Measurements from ENCODE around the gene EFCAB7.
A peak's percentile ranks its signal among the peaks of the same experiment; 100 is the strongest.

Gene EFCAB7, protein sequence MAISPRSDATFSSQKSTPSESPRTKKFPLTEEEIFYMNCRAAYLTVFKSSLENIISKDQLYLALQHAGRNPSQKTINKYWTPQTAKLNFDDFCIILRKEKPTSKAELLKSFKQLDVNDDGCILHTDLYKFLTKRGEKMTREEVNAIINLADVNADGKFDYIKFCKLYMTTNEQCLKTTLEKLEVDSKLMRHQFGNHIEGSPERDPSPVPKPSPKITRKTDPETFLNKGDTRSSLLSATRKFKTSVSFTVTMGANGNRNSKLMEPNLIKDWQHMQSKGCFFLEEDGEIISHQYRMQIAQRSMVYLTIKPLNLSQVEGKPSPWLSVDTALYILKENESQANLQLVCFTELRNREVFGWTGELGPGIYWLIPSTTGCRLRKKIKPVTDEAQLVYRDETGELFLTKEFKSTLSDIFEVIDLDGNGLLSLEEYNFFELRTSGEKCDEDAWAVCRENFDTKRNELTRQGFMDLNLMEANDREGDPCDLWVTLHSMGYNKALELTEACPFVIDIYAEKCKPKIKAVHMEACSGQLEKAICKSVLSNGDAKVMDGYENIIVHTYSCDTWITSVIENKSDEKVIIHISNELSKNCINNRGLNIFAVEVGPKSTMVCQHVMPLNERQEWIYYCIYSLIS

DNA sequence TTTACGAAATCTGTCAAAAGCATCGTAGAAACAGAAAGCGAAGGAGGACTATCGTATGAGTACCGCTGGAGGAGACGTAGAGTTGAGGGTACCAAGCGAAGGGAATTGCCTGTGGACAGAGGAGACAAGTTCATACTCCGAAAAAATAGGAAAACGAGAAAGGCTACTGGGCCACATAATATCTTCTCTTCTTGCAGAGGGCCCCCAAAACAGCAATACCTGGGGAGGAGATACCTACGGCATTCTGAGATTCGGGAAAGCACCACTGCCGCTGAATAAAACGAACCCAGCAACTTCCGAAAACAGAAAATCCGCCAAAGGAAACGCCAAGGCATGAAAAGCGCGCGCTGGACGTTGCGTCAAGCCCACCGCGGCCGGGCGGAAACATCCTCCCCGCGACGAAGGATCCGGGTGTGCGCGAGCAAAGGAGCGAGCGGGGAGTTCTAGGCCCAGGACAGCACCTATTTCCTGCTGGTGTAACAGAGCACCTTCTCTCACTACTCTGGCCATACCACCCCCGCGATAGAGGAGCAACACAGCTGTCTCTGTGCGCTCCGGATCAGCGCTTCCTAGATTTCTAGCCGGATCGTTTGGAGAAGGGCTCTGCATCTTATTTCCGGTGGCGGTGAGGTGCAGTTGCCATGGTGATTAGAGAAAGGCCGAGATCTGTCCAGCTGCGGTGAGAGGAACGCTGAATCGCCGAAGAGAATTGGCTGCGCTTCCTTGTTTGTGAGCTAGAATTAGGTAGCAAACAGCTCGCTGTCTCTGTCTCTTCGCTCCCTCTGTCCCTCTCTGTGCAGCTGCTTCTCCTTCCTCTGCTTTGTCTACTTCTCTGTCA lies at the start of gene EFCAB7, which contains the start of gene ITGB3BP:
EFCAB7 (plus strand) TSS at position 635 of the 838 bp plus-strand sequence. CDS start 2,048 bp downstream, outside the sequence.
ITGB3BP (minus strand) TSS at position 335 of the 838 bp plus-strand sequence; CDS start at position 243, 92 bp downstream.
- DNase-seq (ENCODE audit: low read depth in 2 of 2): peak; percentile 52 to 65

DNA sequence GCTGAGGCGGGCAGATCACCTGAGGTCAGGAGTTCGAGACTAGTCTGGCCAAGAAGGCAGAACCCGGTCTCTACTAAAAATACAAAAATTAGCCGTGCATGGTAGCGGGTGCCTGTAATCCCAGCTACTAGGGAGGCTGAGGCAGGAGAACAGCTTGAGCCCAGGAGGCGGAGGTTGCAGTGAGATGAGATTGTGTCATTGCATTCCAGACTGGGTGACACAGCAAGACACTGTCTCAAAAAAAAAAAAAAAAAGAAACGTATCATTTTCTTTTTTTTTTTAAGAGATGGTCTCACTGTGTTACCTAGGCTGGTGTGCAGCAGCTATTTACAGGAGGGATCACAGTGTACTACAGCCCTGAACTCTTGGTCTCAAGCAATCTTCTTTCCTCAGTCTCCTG lies 47.6 kb upstream of the EFCAB7 start:
- no peak for DNase-seq (ENCODE audit: low read depth in 2 of 2)

DNA sequence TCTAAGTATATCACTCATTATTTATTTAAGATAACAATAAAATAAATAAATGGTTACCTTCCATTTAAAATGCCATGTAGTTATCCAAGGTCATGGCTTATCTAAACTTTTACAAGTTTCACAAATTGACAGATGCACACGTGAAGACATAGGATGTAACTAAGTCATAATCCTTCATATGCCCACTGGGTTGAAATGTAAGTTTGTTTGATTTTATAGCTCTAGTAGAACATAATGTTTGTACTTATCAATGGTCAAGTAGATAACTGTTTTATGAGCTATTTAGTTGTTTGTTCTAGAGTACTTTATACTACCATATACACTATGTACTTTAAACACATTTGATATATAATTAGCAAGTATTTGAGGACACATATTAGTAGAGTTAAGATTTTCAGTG lies 43.3 kb upstream of the EFCAB7 start:
- no peak for DNase-seq (ENCODE audit: low read depth in 2 of 2)

DNA sequence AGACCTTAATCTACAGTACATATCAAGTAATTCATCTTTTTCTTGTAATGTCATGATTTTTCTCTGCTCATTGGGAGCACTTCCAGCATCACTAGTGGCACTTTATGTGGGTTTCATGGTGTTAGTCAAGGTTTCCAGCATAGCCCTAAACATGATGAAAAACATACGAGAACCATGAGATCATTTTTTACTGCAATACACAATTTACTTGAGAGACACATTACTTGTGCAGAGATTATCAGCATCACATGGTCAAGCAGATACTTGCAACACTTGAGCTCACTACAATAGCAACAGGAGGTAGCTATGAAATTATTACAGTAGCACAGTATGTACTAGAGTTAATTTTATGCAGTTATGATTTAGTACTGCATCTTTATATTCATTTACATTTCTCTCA lies 36.7 kb upstream of the EFCAB7 start:
- DNase-seq (ENCODE audit: low read depth in 2 of 2): no peak

DNA sequence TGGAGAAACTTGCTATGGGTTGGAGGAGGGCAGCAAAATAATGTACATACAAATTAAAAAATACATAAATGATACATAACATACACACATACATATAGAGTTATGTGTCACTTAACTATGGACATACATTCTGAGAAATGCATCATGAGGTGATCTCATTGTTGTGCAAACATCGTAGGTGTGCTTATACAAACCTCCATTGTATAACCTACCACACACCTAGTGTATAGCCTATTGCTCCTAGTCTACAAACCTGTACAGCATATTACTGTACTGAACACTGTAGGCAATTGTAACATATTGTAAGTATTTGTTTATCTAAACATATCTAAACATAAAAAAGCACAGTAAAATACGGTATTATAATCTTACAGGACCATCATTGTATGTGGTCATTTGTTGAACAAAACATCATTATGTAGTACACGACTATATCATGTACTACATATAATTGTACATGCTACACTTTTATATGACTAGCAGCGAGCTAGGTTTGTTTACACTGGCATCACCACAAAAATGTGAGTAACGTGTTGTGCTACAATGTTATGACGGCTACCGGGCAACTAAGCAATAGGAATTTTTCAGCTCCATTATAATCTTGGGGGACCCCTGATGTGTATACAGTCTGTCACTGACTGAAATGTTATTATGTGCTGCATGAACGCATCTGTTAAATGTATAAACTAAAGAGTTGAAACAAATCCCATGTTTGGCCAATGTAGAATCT lies 35.8 kb upstream of the EFCAB7 start:
- DNase-seq (ENCODE audit: low read depth in 2 of 2): no peak

DNA sequence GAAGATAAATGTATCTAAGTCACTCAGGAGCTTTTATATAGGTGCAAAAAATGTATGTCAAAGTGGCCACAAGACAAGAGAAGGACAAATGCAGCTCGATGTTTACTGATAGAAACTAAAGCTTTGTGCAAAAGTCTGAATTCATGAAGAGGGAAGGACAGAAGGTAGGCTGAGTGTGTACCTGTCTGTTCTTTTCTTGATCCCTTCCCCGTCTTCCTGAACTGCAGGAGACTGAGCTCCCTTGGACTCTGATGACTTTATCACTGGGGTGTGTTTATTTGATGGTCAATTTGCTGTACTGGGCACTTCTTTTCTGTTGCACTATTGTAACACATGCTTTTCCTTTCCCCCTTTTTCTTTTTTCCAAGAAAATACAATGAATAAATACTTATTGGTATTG lies 25.7 kb upstream of the EFCAB7 start:
- no peak for DNase-seq (ENCODE audit: low read depth in 2 of 2)

DNA sequence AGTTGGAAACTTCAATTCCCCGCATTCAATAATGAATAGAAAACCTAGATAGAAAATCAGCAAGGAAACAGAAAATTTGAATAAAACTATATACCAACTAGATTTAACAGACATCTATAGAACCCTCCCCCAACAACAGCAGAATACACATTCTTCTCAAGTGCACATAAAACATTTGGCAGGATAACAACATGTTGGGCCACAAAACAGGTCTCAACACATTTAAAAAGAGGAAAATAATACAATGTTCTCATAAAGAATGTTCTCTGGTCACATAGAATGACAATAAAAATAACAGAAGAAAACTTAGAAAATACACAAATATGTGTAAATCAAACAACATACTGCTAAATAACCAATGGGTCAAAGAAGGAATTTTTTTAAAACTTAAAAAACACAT lies 25.2 kb upstream of the EFCAB7 start:
- DNase-seq (ENCODE audit: low read depth in 2 of 2): no peak

DNA sequence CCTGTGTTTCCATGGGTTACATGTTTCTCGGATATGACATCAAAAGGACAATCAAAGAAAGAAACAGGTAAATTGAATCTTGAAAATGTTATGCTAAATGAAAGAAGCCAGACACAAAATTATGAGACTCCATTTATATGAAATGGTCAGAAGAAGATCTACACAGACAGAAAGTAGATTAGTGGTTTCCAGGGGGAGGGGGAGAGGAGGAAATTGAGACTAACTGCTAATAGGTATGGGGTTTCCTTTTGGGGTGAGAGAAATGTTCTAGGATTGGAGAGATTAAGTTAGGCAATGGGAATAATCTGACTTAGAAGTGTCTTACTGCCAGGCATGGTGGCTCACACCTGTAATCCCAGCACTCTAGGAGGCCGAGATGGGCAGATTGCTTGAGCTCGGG lies 22.1 kb upstream of the EFCAB7 start:
- no peak for DNase-seq (ENCODE audit: low read depth in 2 of 2)

DNA sequence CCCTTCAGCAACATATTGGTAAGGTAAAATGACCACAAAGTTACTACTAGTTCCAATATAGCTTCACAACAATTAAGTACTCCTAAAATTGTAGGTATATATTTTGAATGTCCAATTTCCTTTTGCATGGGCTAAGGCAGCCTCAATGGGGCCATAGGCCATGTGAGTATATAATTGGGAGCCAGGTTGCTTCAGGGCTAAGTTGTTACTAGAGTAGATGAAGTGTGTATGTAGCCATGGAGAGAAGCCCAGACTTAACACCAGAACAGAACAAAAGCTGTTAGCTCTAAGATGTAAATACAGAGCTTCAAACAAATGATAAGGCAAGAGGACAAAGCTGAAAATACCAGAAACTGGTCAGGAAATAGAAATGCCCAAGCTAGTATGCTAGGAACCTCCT lies 16.5 kb upstream of the EFCAB7 start:
- no peak for DNase-seq (ENCODE audit: low read depth in 2 of 2)

DNA sequence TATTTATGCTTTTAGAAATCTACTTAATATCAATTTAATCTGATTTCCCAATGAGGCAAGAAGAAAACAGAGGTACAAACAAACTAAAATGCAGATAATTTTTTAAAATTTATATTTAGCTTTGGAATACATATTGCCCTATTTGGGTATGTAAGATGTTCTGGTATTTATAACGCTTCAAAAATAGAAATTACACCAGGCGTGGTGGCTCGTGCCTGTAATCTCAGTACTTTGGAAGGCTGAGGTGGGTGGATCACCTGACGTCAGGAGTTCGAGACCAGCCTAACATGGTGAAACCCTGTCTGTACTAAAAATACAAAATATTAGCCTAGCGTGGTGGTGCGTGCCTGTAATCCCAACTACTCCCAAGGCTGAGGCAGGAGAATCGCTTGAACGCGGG lies 13.6 kb upstream of the EFCAB7 start:
- no peak for DNase-seq (ENCODE audit: low read depth in 2 of 2)

DNA sequence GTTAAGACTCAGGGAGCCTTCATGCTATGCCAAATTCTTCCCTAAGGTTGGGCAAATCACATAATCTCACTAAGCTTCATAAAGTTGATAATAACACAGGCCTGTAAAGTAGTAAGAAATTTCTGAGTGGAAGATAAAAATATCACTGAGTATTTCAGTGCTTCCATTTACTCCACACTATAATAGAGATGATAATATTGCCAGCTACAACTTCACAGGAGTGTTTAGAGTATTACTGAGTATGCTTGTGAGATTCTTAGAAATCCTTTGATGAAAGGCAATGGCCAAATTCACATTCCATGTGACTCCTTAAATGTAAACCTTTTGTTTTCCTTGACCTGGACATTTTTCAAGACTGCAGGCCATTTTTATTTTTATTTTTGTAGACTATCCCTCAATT lies 10.7 kb upstream of the EFCAB7 start:
- DNase-seq (ENCODE audit: low read depth in 2 of 2): no peak

DNA sequence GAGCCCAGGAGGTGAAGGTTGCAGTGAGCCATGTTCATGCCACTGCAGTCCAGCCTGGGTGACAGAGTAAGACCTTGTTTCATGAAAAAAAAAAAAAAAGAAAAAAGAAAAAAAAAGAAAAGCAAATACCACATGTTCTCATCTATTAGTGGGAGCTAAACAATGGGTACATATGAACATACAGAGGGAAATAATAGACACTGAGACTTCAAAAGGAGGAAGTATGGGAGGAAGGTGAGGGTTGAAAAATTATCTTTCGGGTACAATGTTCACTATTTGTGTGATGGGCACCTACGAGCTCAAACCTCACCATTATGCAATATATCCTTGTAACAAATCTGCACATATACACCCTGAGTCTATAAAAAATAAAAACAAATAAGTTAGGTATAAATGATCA lies 6.7 kb upstream of the EFCAB7 start:
- DNase-seq (ENCODE audit: low read depth in 2 of 2): no peak

DNA sequence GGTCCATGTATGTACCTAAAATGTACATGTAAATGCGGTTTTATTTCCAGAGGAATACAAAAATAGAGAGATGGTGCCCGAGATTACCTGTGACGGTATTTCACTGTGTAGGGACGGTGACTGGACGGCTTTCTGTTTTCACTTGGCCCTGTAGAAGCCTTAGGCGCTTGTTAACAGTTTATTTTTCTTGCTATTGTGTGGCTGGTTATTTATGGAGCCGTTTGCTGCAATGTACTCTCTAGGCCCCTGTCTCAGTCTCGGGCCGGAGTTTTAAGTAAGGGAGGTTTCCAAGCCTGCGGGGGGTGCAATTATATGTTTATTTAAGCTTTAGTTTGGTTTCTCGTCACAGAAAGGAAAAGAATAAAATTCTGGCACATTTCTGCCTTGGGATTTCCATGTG lies 413 bp downstream of the EFCAB7 start:
- DNase-seq (ENCODE audit: low read depth in 2 of 2): no peak

DNA sequence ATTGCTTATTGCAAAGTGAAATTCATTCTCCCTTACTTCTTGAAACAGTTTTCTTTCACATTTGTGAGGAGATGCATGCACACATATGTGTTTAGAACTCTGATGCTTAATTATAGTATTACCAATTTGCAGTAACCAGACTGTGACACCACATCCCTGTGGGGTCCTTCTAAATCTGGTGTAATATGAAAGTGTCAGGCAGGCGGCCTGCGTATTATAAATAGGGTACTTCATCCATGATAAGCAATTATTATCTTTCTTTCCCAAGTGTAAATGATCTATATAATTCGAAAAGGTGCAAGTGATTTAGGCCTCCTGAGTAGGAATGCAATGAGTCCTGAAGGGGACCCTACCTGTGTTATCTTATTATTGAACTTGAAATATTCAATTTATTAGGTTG lies 876 bp downstream of the EFCAB7 start:
- no peak for DNase-seq (ENCODE audit: low read depth in 2 of 2)

DNA sequence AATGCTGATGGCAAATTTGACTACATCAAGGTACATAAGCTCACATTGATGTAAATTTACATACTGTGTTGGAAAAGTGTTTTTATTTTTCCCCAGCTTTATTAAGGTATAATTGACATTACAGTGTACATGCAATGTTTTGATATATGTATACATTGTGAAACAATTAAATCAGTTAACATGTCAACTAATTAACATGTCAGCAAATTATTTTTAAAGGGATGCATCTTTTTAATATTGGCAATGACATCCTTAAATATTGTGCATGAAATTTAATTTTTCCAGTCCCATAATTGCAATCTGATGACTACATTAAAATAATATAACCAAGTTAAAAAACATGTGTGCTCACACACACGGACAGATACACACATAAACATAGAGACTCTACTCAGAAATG lies 9.4 kb downstream of the EFCAB7 start:
- no peak for DNase-seq (ENCODE audit: low read depth in 2 of 2)

DNA sequence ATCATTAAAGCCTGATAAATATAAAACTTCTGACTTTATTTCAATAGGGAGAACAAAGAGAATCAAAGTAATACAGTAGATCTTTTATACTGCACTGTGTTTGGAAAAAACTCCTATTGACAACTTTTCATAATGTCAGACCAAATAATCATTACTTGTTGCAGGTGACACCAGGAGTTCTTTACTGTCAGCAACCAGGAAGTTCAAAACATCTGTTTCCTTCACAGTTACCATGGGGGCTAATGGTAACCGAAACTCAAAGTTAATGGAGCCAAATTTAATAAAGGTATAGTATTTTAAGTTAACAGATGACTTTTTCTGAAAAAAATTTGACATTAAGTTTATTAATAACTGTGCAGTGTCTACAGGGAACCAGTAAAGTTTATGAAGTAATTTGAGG lies 10.6 kb downstream of the EFCAB7 start:
- DNase-seq (ENCODE audit: low read depth in 2 of 2): no peak

DNA sequence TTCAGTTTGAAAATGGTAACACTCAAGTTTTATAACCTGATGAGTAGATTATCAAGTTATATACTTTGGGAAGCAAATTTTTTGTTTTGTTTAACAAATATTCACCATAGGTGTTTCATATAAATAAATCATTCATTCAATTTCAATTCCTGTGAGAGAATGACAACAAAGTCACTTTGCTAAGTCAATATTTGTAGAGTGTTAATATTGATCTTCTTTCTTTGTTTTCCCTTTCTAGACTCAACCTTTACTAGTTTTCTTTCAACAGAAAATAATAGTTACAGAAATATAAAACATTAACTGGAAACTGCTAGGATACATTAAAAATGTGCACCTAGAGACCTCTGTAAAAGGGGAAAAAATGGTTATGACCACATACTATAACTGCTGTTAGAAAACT lies 11.1 kb downstream of the EFCAB7 start:
- no peak for DNase-seq (ENCODE audit: low read depth in 2 of 2)

DNA sequence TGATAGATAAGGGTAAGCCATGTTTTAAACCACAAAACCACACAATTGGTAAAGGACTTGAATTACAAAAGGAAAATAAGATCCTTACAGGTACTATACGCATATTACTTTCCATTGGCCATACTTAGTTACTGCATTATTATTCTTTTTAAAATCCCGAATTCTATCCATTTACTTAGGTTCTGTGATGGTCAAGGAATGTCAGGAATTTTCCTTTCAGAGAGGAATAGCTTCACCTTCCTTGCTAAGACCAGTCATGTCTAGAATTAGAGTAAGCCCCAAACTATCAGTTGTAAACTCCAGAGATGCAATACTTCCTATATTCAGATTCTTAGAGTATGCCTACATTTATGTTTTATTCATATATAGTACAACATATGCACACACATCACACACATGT lies 13.7 kb downstream of the EFCAB7 start:
- DNase-seq (ENCODE audit: low read depth in 2 of 2): no peak

DNA sequence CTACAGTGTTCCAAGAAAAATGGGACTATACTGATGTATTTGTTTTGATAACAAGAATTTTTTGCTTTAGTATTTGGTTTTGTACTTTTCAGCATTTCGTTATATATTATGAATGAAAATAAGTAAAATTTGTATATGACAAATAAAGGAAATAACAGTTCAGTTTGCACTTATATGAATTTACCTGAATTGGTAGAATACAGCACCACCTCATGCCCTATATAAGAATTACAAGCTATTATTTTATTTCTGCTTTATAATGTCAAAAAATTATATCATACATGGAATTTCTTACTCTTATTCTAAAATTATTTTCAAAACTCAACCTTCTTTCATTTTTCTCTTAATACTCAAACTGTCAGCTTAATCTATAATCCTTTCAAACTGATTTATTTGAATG lies 14.6 kb downstream of the EFCAB7 start:
- no peak for DNase-seq (ENCODE audit: low read depth in 2 of 2)

DNA sequence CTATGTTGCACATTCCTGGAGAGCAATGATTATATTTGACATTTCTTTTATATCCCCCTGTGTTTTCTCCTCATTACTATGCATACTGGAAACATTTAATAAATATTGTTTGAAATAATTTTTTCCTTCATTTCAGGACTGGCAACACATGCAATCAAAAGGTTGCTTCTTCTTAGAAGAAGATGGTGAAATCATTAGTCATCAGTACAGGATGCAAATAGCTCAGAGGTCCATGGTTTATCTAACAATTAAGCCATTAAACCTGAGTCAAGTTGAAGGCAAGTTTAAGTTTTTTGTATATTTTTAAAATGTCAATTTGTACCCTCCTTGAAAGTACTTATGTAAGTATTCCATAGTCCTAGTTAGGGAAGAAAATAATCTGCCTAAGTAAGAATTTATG lies 22.5 kb downstream of the EFCAB7 start:
- DNase-seq (ENCODE audit: low read depth in 2 of 2): no peak

DNA sequence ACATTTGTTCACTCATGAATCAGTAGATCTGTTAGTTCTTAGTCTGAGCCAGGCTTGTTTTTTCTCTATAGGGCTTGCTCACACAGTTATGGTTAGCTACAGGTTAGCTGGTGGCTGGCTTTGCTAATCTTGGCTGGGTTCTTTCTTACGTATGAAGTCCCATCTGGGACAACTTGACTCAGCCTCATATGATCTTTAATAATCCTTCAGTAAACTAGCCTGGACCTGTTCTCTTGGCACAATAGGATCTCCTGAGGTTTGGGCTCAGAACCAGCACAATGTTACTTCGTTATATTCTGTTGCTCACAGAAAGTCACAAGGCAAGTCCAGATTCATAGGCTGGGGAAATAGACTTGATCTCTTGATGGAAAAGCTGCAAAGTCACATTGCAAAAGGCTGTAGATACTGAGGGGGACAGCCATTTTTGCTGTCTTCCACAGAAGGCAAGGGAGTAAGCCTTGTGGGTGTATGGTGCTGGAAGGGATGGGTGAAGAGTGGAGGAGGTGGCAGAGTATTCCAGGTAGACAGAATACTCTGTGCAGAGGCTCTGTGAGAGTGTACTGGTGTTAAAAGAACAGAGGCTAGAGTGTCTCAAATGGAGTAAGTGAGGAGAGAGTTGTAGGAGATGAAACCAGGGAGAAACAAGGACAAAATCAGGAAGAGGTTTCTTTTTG lies 24.4 kb downstream of the EFCAB7 start:
- DNase-seq (ENCODE audit: low read depth in 2 of 2): no peak

Data from stimulated activated CD4-positive, alpha-beta T cell treated with anti-CD3 and anti-CD28 coated beads, Interleukin-1b, Interleukin-23, amount 100 ng/mL, for 1 hour (primary cell).